Measurements from ENCODE around the gene APBB2. TPM values are rescaled to one million over a fixed set of nuclear protein-coding genes. Genes with fewer than 3 reads are reported as not detected.

APBB2 gene
- total RNA-seq, 2 donors from 2014 or later, result 134 to 137 TPM

- H3K36me3 ChIP-seq, result no peaks in the 10 kb centered on the region
- no peak overlapping the region for H3K27ac ChIP-seq
- DNase-seq (ENCODE audit: low spot score), result no peak
- peaks cover 37 to 53% of the 10 kb centered on the region in 2 donors for H3K4me1 ChIP-seq (ENCODE audit: control insufficient read depth in 1 of 2, low read depth in 2 of 2)
- no peak overlapping the region for H3K4me3 ChIP-seq
- no peak for TF ChIP-seq CTCF (IDR thresholded peaks at IDR 0.05)
- H3K9me3 ChIP-seq, result no peaks in the 10 kb centered on the region
- H3K27me3 ChIP-seq (replicated peaks; ENCODE audit: insufficient read depth), result no peaks in the 10 kb centered on the region
- no peak for ATAC-seq (ENCODE audit: insufficient number of reproducible peaks, low FRiP score, low read depth)
Measured at GRCh38 chr4:41177016-41177415, 37.3 kb downstream of the APBB2 start.

GRCh38 chr4:41176340-41176739 is 38.0 kb downstream of the APBB2 start:
- Histone ChIP-seq H3K4me3 (peak overlapping the region; percentile 22), H3K4me1 (ENCODE audit: control insufficient read depth in 1 of 2, low read depth in 2 of 2) (peaks cover 37 to 53% of the 10 kb centered on the region in 2 donors), H3K27ac (peak overlapping the region; percentile 29 to 62), H3K9me3 (no peaks in the 10 kb centered on the region), H3K27me3 (replicated peaks; ENCODE audit: insufficient read depth) (no peaks in the 10 kb centered on the region), H3K36me3 (no peaks in the 10 kb centered on the region)
- DNase-seq (ENCODE audit: low spot score), result no peak
- ATAC-seq (ENCODE audit: insufficient number of reproducible peaks, low FRiP score, low read depth), result no peak
- no peak for TF ChIP-seq CTCF (IDR thresholded peaks at IDR 0.05)

- TF ChIP-seq CTCF (IDR thresholded peaks at IDR 0.05), result no peak
- Histone ChIP-seq H3K4me3 (peak overlapping the region; percentile 22), H3K4me1 (ENCODE audit: control insufficient read depth in 1 of 2, low read depth in 2 of 2) (peaks cover 37 to 59% of the 10 kb centered on the region in 2 donors), H3K27me3 (replicated peaks; ENCODE audit: insufficient read depth) (no peaks in the 10 kb centered on the region), H3K27ac (peak overlapping the region; percentile 29 to 62), H3K36me3 (no peaks in the 10 kb centered on the region), H3K9me3 (no peaks in the 10 kb centered on the region)
- DNase-seq (ENCODE audit: low spot score), result no peak
- ATAC-seq (ENCODE audit: insufficient number of reproducible peaks, low FRiP score, low read depth), result no peak
Measured at GRCh38 chr4:41175794-41176193, 38.5 kb downstream of the APBB2 start.

GRCh38 chr4:41174444-41174843 is 39.9 kb downstream of the APBB2 start:
- H3K36me3 ChIP-seq, result no peaks in the 10 kb centered on the region
- no peaks in the 10 kb centered on the region for H3K27me3 ChIP-seq (replicated peaks; ENCODE audit: insufficient read depth)
- no peak overlapping the region for H3K27ac ChIP-seq
- peaks cover 30 to 61% of the 10 kb centered on the region in 2 donors for H3K4me1 ChIP-seq (ENCODE audit: control insufficient read depth in 1 of 2, low read depth in 2 of 2)
- H3K9me3 ChIP-seq, result no peaks in the 10 kb centered on the region
- DNase-seq (ENCODE audit: low spot score) (no peak), ATAC-seq (ENCODE audit: insufficient number of reproducible peaks, low FRiP score, low read depth) (no peak)
- H3K4me3 ChIP-seq, result no peak overlapping the region
- no peak for TF ChIP-seq CTCF (IDR thresholded peaks at IDR 0.05)

- no peaks in the 10 kb centered on the region for H3K27me3 ChIP-seq (replicated peaks; ENCODE audit: insufficient read depth)
- no peak overlapping the region for H3K4me3 ChIP-seq
- no peak for ATAC-seq (ENCODE audit: insufficient number of reproducible peaks, low FRiP score, low read depth)
- H3K4me1 ChIP-seq (ENCODE audit: control insufficient read depth in 1 of 2, low read depth in 2 of 2), result peaks cover 15 to 56% of the 10 kb centered on the region in 2 donors
- no peak for TF ChIP-seq CTCF (IDR thresholded peaks at IDR 0.05)
- no peak for DNase-seq (ENCODE audit: low spot score)
- H3K9me3 ChIP-seq, result no peaks in the 10 kb centered on the region
- H3K27ac ChIP-seq, result no peak overlapping the region
- H3K36me3 ChIP-seq, result no peaks in the 10 kb centered on the region
Measured at GRCh38 chr4:41172786-41173185, 41.6 kb downstream of the APBB2 start.
